Dedifferentiated amniotic fluid mesenchymal stem cell (primary cell): ENCODE results near the gene NTM.

ENCODE experiments used
- DNase-seq: peaks from one replicate; pipeline ENCODE4 v3.0.0-alpha.2; 2016; ENCODE audit errors: extremely low spot score

The NTM gene

DNA sequence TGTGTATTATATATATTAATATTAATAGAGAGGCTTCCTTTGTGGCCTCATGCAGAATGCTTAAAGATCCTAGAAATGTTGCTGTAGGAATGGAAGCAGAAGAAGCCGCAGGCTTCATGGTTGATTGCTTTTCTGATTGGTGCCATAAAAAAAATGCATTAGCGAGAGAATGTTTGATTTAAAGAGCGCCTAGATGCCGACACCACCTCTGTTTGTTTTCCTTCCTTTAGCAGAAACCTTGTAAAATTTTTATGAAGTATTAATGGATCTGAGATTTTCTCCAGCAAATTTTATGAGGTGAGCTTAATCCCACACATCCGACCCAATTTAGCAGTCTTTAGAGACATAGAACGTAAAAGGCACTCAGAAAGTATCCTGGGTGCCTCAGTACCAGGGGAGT is 587.5 kb downstream of the NTM start:
- no peak for DNase-seq

GRCh38 chr11:131962818-131963217 is 592.4 kb downstream of the NTM start:
- DNase-seq: no peak

- DNase-seq: no peak
These were observed 594.5 kb downstream of the NTM start for GRCh38 chr11:131964698-131965483.

DNA sequence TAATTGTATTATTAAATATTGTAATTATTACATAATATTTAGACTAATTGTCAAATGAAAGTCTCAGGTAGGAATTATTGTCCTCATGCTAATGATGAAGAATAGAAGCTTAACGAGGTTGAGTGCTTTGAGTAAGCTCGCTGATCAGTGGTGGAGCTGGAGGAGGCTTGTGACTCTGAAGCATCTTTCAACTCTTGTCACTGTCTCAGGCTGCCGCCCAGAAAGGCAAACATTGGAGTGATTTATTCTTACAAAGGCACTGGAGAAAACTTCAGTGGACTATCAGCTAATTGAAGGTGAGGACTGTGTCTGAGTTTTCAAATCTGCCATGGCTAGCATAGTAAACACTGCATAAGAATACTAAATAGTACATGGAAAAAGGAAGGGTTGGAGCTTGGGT is 595.1 kb downstream of the NTM start:
- no peak for DNase-seq

GRCh38 chr11:131966667-131967066 is 596.3 kb downstream of the NTM start:
- no peak for DNase-seq

DNA sequence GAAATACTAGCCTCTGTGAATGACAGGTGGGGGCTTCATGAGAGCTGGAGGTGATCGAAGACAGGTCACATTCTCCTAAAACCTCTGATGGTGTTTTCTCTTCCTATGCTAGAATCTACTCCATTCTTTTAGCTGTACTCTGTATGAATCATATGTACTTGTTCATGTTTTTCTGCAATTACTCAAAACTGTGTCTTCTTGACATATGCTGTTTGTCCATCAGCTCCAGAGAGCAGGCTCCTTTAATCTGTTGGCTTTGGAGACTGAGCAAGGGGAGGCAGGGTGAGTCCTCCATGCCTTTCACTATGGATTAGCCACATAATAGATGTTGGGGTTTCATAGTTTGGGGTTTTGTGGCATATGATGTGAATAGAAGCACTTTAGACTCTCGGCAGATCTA is 598.8 kb downstream of the NTM start:
- no peak for DNase-seq

GRCh38 chr11:131973061-131973460 is 602.6 kb downstream of the NTM start:
- DNase-seq: no peak

DNA sequence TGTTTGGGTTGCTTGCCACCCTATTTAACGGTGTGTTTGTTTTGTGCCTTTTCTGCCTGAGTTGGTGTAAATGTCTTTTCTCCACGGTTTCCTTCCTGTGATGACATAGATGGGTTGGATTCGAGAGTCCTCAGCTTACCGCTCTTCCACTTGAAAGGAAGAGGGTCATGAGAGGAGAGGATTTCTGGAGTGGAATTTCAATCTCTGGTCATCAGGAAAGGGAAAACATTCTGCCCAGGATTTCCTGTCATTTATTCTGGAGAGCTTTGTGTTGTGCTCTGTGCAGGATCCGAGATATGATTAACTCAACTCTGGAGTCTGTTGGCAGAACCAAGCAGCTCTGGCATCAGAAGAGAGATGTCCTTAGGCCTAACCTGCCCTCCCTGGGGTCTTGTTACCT is 605.2 kb downstream of the NTM start:
- no peak for DNase-seq

GRCh38 chr11:131976021-131976420 is 605.6 kb downstream of the NTM start:
- DNase-seq: no peak

- peak; percentile 81 for DNase-seq
These were observed 606.8 kb downstream of the NTM start for GRCh38 chr11:131977231-131977630.

DNA sequence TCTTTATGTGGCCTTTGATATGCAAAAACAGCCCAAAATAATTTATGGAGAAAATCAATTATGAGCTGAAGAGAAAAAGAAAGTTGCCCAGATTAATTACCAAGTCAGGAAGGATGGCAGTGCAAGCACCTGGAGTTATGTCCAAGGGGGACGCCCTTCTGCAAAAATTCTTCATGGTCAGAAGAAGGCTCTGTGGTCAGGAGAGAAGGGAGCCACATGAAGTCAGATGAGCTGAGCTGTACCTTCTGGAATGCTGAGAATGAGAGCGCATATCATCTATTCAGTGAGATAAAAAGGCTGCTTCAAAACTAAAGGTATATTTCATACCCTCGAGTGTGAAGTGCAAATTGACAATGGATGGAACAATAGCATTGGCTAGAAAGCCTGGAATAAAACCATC is 607.4 kb downstream of the NTM start:
- DNase-seq: peak; percentile 40

DNA sequence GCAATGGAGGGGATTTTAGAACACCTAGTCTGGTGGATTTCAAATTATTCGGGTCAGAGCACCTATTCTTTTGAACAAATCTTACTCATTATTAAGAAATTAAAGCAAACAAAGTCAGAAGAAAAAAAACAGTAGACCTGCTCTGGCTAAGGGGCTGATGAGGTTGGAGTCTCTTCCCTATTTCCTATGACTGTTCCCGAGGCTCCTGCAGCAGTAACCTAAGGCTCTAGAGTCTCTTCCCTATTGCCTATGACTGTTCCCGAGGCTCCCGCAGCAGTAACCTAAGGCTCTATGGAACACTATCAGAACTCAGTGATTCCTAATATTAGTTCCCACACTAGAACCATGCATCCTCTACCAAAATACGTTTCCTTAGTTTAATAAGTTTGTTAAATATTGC is 607.9 kb downstream of the NTM start:
- DNase-seq: no peak

GRCh38 chr11:131979364-131979763 is 608.9 kb downstream of the NTM start:
- DNase-seq: no peak

DNA sequence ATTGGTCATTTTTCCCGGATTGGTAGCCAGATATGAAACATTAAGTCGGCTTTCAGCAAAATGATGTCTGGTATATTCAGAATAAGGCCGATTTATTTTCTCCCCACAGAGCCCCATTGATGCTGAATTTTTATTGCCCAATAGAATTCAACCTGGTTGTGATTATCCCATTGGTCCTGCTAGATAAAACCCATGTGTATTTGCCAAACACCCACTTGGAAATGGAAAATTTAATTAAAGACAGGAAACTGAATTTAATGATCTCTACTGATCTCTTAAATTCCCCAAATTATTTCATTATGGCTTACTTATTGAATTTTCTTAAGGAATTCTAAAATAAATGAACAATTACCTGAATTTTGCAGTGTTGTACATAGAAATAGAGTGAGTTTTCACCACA is 609.8 kb downstream of the NTM start:
- no peak for DNase-seq

- DNase-seq: no peak
These were observed 610.7 kb downstream of the NTM start for GRCh38 chr11:131980888-131981668.

GRCh38 chr11:131982154-131982553 is 611.7 kb downstream of the NTM start:
- DNase-seq: no peak

- no peak for DNase-seq
These were observed 615.5 kb downstream of the NTM start for GRCh38 chr11:131985846-131986301.

DNA sequence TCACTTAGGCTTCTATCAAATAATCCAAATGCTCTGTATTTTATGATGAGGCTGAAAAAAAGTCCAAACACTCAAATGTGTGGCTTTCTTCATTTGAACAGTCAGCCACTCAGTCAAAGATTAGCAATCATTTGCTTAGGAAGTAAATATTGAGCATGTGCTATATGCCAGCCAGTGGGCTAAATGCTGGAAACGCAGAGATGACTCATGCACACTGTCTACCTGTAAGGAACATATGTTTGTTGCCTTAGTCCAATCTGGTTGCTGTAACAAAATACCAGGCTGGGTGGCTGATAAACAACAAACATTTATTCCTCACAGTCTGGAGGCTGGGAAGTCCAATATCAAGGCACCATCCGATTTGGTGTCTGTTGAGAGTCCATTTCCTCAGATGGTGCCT is 617.3 kb downstream of the NTM start:
- DNase-seq: no peak

GRCh38 chr11:131991606-131992005 is 621.2 kb downstream of the NTM start:
- DNase-seq: no peak

DNA sequence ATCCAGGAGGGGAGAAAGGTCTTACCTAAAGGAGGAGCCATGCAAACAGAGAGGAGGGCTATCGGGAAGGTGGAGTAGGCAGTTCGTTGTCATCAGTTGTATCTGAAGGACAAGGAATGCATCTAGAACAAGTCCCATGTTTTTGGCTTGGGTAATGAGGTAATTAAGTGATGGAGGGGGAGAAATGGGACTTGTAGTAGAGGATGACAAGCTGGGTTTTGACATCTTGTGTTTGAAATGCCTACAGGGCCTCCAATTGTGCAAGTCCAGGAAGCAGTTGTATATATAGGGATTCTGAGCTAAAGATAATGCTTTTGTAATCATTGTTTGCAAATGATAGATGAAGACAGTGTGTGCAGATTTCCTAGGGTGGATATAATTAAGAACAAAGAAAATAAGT is 622.8 kb downstream of the NTM start:
- no peak for DNase-seq

GRCh38 chr11:131998020-131998419 is 627.6 kb downstream of the NTM start:
- no peak for DNase-seq

GRCh38 chr11:131999084-131999483 is 628.7 kb downstream of the NTM start:
- DNase-seq: no peak

- no peak for DNase-seq
These were observed 629.5 kb downstream of the NTM start for GRCh38 chr11:131999955-132000354.
